Spleen (tissue), 11 donors: ENCODE results near the gene AP1G2. TPM values are rescaled to one million over a fixed set of nuclear protein-coding genes. Genes with fewer than 3 reads are reported as not detected.
"Not testable (repeated sequence)": the region's sequence is repeated elsewhere in the genome, so short reads cannot be mapped to it uniquely, and the experiment has no call there.

ENCODE experiments used
- DNase-seq: peaks from one replicate; pipeline ENCODE4 v3.0.0-alpha.2; 2020
- H3K27ac ChIP-seq, 8 donors: fragments of 200-600 bp; sonication (generic) in 7 of 8; 1 replicate in 4 of 8; 2 replicates in 4 of 8; pipeline versions ENCODE4 v1.5.0 to v1.8.0; 2016 to 2021; ENCODE audit warnings: inconsistent platforms in 4 of 8, mild to moderate bottlenecking in 4 of 8, moderate library complexity in 1 of 8
- H3K27me3 ChIP-seq, 7 donors: fragments of 200-600 bp; sonication (generic) in 6 of 7; replicated peaks in 1 of 7; 1 replicate in 4 of 7; 2 replicates in 3 of 7; pipeline versions ENCODE4 v1.5.0 to v1.8.0; 2016 to 2021; ENCODE audit warnings: inconsistent platforms in 3 of 7, mild to moderate bottlenecking in 1 of 7
- H3K36me3 ChIP-seq, 6 donors: fragments of 200-600 bp; sonication (generic) in 5 of 6; 1 replicate in 4 of 6; 2 replicates in 2 of 6; pipeline versions ENCODE4 v1.5.0 to v1.8.0; 2016 to 2021; ENCODE audit warnings: inconsistent platforms in 2 of 6
- H3K4me1 ChIP-seq, 6 donors: fragments of 200-600 bp; sonication (generic) in 5 of 6; 1 replicate in 3 of 6; 2 replicates in 3 of 6; pipeline versions ENCODE4 v1.5.0 to v1.8.0; 2016 to 2021; ENCODE audit warnings: inconsistent platforms in 3 of 6
- H3K4me3 ChIP-seq, 8 donors: fragments of 200-600 bp; sonication (generic) in 7 of 8; 1 replicate in 4 of 8; 2 replicates in 4 of 8; pipeline versions ENCODE4 v1.5.0 to v1.8.0; 2016 to 2021; ENCODE audit warnings: inconsistent platforms in 4 of 8, mild to moderate bottlenecking in 4 of 8, moderate library complexity in 2 of 8
- H3K9me3 ChIP-seq, 8 donors: fragments of 200-600 bp; sonication (generic) in 7 of 8; 1 replicate in 4 of 8; 2 replicates in 4 of 8; pipeline versions ENCODE4 v1.5.0 to v1.8.0; 2016 to 2021; ENCODE audit warnings: inconsistent platforms in 4 of 8
- CTCF ChIP-seq, 11 experiments: fragments of 200-600 bp in 7 of 11; fragments of 450-650 bp in 4 of 11; sonication (generic) in 4 of 11; IDR thresholded peaks in 8 of 11; conservative IDR thresholded peaks in 3 of 11; 1 replicate in 7 of 11; 2 replicates in 4 of 11; pipeline versions ENCODE4 v1.4.0 to v1.8.0; 2016 to 2021; ENCODE audit warnings: antibody characterized with exemption in 11 of 11, inconsistent platforms in 4 of 11, mild to moderate bottlenecking in 1 of 11
- POLR2A ChIP-seq, 3 donors: fragments of 450-650 bp; IDR thresholded peaks; one replicate each; pipeline ENCODE4 v1.5.1; 2017; ENCODE audit warnings: antibody characterized with exemption in 3 of 3, mild to moderate bottlenecking in 1 of 3
- POLR2AphosphoS5 ChIP-seq, 3 donors: sonication (generic); formaldehyde crosslinking; IDR thresholded peaks; one replicate each; pipeline ENCODE4 v1.5.1; 2017; ENCODE audit warnings: antibody characterized with exemption in 3 of 3
- WGBS, 5 donors: extraction: QIAGEN DNeasy Blood & Tissue Kit in 3 of 5; methylation state at CpG; one replicate each; pipeline versions ENCODE4 v1.1.5 to v1.1.7; 2013 to 2018; 5-methylcytosine and 5-hydroxymethylcytosine counted together
- intact Hi-C: fragments of 100-400 bp; cut with DNase I; formaldehyde crosslinking; loops from one replicate; pipeline ENCODE4 v1.15.0; 2023; ENCODE audit warnings: low total_unique reads
- polyA plus RNA-seq, 3 donors: library from polyadenylated mRNA; stranded (reverse); fragments of 200-250 nt; gene quantifications; one replicate each; pipeline ENCODE4 v1.2.1, GENCODE V29; 2013
- total RNA-seq, 7 donors: library from RNA; depleted of rRNA in 3 of 7; stranded (reverse); fragments of >200 nt in 3 of 7; fragmentation: NEBNext Ultra II Directional in 4 of 7; extraction: Animal tissue kit (Norgen Biotek cat#: 25700) in 4 of 7; gene quantifications; one replicate each; pipeline versions ENCODE4 v1.1.0 to v1.2.1, GENCODE V29; 2016 to 2021
- donor health status: healthy with polysubstance abuse.
- donor health status: DM: no; HTN: no; CAD: no; lungs with moderate emphysema.
- donor health status: DM: no; HTN: no; CAD: no.
- donor health status: Bipolar disorder and iron deficiency.
- donor health status: healthy.
- donor health status: DM: no; HTN: no; CAD: no.
- donor health status: DM: yes; HTN: yes; CAD: no.

The AP1G2 gene
- total and polyA plus RNA-seq, 10 donors = 126 to 267 (median 187) TPM

- no peaks in the 10 kb centered on the region for H3K4me1 ChIP-seq
- no peak for TF ChIP-seq CTCF (IDR thresholded peaks at IDR 0.05 in 8 of 11, conservative IDR thresholded peaks at IDR 0.05 in 3 of 11)
- TF ChIP-seq POLR2A (IDR thresholded peaks at IDR 0.05) = no peak
- no peak for TF ChIP-seq POLR2AphosphoS5 (IDR thresholded peaks at IDR 0.05)
Measured at GRCh38 chr14:23600322-23600707, 32.7 kb upstream of the AP1G2 start.

DNA sequence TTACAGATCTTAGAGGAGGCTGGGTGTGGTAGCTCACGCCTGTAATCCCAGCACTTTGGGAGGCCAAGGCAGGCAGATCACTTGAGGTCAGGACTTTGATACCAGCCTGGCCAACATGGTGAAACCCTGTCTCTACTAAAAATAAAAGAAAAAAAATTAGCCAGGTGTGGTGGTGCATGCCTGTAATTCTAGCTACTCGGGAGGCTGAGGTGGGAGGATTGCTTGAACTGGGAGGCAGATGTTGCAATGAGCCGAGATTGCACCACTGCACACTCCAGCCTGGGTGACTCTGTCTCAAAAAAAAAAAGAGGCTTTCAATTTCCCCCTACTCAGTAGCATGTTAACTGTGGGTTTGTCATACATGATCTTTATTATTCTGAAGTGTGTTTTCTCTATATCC is 26.6 kb upstream of the AP1G2 start:
- H3K9me3 ChIP-seq, H3K27ac ChIP-seq, H3K36me3 ChIP-seq, H3K4me3 ChIP-seq, DNase-seq, intact Hi-C loops, H3K4me1 ChIP-seq, H3K27me3 ChIP-seq: not testable (repeated sequence)
- WGBS, 5 donors = 70 to 85% (median 78%) methylated on average over 3 of the region's 3 CpGs

More at GRCh38 chr14:23600322-23600707, 32.7 kb upstream of the AP1G2 start:
- 37 to 93% (median 87%) methylated on average over 2 of the region's 2 CpGs for WGBS, 5 donors
- intact Hi-C loops = no loop called here
- H3K27ac ChIP-seq = no peak overlapping the region
- no peaks in the 10 kb centered on the region for H3K27me3 ChIP-seq
- H3K36me3 ChIP-seq = no peaks in the 10 kb centered on the region
- no peak for DNase-seq
- H3K4me3 ChIP-seq = no peak overlapping the region
- H3K9me3 ChIP-seq = peaks cover 0 to 12% (median 8%) of the 10 kb centered on the region in 8 donors

DNA sequence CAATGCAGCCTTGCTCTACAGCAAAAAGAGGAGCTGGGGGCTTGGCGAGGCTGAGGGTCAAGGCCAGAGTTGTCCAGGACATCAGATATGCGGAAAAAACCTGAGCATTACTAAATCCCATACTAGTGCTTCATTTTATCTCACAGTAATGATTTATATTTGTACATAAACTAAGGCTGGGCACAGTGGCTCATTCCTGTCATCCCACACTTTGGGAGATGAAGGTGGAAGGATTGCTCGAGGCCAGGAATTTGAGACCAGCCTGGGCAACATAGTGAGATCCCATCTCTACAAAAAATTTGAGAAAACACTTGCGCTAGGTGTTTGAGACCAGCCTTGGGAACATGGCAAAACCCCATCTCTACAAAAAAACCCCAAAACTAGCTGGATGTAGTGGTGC is 22.6 kb upstream of the AP1G2 start:
- no peaks in the 10 kb centered on the region for H3K9me3 ChIP-seq
- peaks cover 6 to 11% (median 9%) of the 10 kb centered on the region in 6 donors for H3K4me1 ChIP-seq
- no peak for TF ChIP-seq POLR2A (IDR thresholded peaks at IDR 0.05)
- TF ChIP-seq POLR2AphosphoS5 (IDR thresholded peaks at IDR 0.05) = no peak
- no peak for TF ChIP-seq CTCF (IDR thresholded peaks at IDR 0.05 in 8 of 11, conservative IDR thresholded peaks at IDR 0.05 in 3 of 11)
- DNase-seq = no peak
- 82 to 94% (median 89%) methylated on average over 4 of the region's 4 CpGs for WGBS, 5 donors
- no peak overlapping the region for H3K27ac ChIP-seq
- peaks cover 0 to 12% (median 0%) of the 10 kb centered on the region in 7 donors for H3K27me3 ChIP-seq
- H3K4me3 ChIP-seq = no peak overlapping the region
- intact Hi-C loops = no loop called here
- H3K36me3 ChIP-seq = no peaks in the 10 kb centered on the region

- TF ChIP-seq POLR2A (IDR thresholded peaks at IDR 0.05) (no peak), CTCF (IDR thresholded peaks at IDR 0.05 in 8 of 11, conservative IDR thresholded peaks at IDR 0.05 in 3 of 11) (no peak), POLR2AphosphoS5 (IDR thresholded peaks at IDR 0.05) (no peak)
- peaks cover 0 to 15% (median 0%) of the 10 kb centered on the region in 7 donors for H3K27me3 ChIP-seq
- intact Hi-C loops = loop anchor here (5.0 kb wide), 1 partner anchor 338 kb away; no protein-coding TSS in a partner anchor
Measured at GRCh38 chr14:23589606-23590005, 22.0 kb upstream of the AP1G2 start.

More at GRCh38 chr14:23589606-23590005, 22.0 kb upstream of the AP1G2 start:
- no peaks in the 10 kb centered on the region for H3K36me3 ChIP-seq
- H3K4me1 ChIP-seq = peaks cover 6 to 11% (median 9%) of the 10 kb centered on the region in 6 donors
- no peak overlapping the region for H3K4me3 ChIP-seq
- DNase-seq = no peak
- H3K27ac ChIP-seq = peak overlapping the region in 2 of 8 donors; percentile 5 to 8
- 57 to 87% (median 65%) methylated on average over 2 of the region's 2 CpGs for WGBS, 5 donors
- H3K9me3 ChIP-seq = no peaks in the 10 kb centered on the region
